Glomerular visceral epithelial cell (primary cell): Measurements from ENCODE around the gene GALNT14.

Experiments used
- DNase-seq: peaks from one replicate; pipeline ENCODE4 v3.0.0-alpha.2; 2016; ENCODE audit errors: extremely low spot score

GALNT14 gene

DNA sequence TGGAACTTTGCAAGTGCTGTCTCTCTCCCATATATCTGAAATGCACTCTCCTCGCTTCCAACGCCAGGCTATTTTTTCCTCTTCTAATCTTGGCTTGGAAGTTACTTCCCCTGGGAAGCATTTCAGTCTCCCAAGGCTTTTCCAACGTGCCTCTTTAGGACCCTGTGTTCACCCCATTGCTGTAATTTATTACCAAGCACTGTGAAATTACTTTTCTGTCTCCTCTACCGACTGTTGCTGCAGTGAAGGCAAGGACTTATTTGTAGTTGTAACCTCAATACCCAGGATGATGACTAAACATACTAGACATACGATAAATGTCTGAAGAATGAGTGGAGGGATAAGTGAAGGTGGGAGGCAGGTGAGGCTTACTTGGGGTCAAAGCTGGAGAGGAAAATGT lies 163.7 kb downstream of the GALNT14 start:
- no peak for DNase-seq

DNA sequence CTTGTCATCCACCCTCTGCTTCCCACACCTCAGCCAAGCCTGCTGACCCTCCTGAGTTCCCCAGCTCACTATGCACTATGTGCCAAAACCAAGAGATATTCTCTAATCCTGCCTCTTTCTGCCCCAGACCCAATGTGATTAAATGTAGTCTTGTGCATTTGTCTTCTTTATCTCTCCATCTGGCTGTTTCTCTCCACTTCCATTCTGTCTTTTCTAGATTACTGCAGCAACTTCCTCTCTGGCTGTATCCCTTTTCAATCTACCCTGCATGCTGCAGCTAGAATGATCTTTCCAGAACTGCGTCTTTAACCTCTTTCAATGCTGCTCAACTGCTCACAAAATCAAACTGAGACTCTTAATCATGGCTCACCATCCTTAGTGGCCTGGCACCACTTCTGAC lies 164.1 kb downstream of the GALNT14 start:
- no peak for DNase-seq

DNA sequence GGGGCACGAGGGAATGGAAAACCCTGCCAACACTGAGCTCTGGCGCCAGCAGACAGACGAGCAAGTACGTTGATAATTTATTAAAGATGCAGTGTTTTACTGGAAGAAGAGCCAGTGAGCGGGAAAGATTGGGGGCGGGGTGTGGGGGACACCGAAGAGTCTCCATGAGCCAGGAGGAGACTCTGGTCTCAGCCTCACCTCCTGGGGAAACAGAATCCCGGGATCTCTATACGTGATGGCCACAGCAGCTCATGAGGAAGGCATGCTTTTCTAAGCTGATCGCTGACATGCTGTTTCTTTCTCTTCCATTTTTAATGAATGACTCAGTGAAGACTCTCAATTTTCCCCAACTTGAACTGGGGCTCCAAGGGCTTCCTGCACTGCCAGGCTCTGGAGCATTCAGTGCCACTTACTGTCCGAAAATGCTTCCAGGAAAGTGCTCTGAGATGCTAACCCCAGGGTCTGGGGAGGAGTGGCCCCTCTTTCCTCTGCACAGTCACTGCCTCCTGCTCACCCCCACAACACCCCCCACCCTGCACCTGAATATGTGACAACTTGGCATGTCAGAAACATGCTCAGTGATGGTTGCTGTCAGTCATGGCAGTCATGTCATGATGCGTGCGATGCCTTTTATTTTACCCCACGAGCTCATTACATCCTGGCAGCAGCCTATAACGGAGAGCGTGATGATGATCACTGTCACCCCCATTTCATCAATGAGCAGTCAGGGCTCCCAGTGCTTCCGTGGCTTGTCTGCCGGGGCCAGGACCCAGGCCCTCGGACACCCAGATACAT lies 166.8 kb downstream of the GALNT14 start:
- no peak for DNase-seq

- DNase-seq, result no peak
Observed at GRCh38 chr2:30968660-30969397, 169.4 kb downstream of the GALNT14 start.

DNA sequence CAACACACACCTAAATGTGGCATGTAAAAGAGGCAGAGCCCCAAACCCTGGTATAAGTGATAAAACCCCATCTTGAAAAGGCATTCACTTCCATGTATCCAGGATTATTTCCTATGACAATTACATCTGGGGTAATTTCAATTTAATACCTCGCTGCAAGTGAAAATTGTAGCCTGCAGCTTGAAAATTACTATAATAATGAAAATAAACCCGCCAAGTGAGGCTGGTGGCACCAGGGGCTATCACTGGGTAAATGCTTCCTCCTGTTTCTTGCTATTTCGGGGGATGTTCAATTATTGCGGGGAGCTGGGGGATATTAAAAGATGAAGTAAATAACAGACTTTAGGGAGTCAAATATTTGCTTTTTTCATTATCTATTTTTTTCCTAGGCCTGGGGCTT lies 171.5 kb downstream of the GALNT14 start:
- DNase-seq, result no peak

DNA sequence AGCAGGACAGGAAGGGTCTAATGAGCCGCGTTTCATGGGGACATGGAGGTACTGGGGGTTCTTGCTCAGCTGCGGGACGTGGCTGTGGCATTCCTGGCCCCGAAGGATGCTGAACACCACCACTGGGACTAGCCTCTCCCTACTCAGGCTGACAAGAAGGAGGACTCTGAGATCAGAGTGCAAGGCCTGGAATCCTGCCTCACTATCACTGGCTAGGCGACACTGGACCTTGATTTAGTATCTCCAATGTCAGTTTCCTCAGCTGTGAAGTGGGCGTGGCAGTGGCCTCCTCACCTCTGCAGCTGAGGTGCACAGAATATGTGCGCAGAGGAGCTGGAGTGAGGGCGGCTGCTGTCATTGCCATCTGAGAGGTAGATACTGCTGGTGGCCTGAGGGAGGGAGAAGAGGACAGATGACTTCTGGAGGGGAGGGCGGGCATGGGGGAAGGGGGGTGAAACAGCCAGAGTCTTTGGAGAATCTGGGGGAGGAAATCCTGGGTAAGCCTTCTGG lies 173.2 kb downstream of the GALNT14 start:
- no peak for DNase-seq

GRCh38 chr2:30964334-30965005 lies 173.8 kb downstream of the GALNT14 start:
- DNase-seq, result no peak

GRCh38 chr2:30963184-30963583 lies 175.1 kb downstream of the GALNT14 start:
- DNase-seq, result no peak

GRCh38 chr2:30960213-30960612 lies 178.0 kb downstream of the GALNT14 start:
- no peak for DNase-seq

GRCh38 chr2:30959653-30960052 lies 178.6 kb downstream of the GALNT14 start:
- no peak for DNase-seq

DNA sequence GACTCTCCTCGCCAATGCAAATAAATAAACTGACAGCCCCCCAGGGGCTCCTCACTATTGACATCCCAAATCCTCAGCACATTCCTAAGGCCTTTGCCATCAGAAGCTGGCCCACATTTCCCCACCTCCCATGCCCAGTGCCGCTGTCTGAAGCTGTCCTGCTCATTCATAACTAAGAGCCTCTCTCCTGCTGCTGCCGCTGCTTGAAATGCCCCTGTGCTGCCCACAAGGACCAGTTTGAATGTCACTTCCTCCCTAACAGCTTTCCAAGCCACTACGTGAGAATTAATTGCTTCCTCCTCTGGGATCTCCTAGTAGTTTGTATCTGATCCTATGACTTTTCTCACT lies 179.3 kb downstream of the GALNT14 start:
- DNase-seq, result no peak

DNA sequence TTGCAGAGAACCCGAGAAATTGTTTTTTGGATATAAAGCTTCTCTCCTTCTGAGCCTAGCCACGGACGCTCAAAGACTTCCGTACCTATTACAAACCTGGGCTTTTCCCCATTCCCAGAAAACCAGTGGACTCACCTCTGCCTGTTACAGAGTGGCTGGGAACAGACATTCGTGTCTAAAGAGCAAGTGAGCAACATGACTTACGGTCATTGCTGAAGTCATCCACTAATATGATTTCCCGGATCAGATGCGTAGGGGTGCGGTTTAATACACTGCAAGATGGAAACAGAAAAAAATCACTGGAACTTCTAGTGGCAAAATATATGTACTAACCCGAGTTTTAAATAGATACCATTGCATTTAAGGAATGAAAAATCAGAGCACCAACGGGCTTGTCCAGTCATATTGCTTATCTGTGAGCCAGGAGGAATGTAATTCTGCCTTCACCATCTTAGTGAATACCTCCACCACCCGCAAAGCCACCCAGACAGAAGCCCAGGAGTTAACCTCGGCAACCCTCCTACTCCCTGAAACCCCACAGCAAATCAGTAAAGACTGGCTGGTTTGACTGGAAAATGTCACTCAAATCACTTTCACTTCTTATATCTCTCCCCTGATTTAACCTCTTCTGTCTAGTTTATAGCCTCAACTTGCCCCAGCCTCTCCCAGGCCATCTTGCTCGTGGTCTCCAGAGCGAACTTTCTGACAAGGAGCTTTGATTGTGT lies 179.9 kb downstream of the GALNT14 start:
- DNase-seq, result no peak

GRCh38 chr2:30957591-30957990 lies 180.6 kb downstream of the GALNT14 start:
- DNase-seq, result no peak

DNA sequence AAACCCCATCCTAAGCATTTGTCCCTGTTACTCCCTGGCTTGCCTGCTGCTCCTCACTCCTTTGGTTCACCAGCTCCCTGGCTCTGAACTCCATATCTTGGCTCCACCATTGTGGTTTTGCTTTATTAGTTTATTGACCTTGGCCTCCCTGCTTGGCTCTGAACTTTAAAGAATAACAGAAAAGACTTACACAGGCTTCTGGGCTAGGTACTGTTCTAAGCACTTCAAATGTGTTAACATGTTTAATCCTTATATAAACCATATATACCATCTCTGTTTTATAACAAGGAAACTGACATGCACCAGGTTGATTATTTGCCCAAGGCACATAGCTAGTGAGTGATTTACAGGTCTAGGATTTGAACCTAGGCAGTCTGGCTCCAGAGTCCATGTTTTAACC lies 181.2 kb downstream of the GALNT14 start:
- no peak for DNase-seq

DNA sequence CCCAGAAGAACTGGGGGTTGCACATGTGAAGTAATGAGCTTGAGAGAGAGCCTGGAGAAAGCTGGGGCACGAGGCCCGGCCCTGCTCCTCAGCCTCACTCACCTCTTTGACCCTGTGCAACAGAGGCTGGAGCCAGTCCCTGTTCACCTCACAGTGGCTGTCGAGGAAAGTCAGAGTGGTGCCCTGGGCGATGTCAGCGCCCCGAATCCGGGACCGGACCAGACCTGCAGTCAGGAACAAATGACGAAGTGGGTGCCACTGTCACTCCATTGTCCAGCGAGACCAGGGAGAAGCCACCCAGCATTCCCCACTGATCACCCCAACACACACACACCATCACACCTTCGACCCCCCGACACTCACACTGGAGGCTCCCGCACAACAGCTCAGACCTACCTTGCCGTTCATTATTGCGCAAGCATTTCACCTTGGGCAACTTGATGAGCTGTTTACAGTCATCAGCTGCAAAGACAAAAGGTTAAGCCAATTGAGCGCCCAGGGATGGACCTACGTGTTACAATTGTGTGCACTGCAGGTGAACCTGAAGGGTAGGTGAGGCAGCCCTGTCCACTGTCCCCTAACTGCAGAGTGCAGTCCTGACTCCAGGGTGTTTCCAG lies 182.6 kb downstream of the GALNT14 start:
- DNase-seq, result no peak

DNA sequence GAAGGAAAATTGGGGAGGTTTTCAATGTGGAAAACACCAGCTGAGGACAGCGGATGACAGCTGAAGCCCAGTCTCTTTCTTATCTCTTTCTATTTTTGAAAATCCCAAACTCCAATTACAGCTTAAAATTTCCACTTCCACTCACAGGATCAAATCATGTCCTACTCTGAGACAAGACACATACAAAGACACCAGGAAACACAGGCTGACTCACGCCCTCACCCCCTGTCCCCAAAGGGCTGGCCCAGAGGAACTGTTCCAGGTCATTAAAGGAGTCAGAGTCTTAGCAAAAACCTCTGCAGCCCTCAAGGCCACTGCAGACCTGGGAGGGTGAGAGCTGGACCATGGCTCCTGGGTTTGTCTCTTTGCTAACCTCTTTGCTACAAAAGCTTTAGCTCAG lies 187.9 kb downstream of the GALNT14 start:
- no peak for DNase-seq

DNA sequence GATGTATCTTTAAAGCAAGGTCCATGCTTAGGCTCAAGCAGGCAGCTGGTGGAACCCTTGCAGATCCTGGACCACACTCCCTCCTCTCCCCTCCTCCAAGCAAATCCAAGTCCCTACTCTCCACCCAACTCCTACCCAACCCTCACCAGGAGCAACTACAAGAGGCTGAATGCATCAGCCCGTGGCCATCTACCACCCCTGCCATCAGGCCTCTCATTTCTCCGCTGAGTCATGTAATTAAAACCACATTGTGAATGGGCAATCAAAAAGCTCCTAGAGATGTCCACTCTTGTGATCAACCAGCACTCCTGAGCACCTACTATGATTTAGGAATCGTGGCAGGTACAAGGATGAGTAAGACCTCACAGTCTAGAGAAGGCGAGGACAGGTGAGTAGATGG lies 188.8 kb downstream of the GALNT14 start:
- no peak for DNase-seq

DNA sequence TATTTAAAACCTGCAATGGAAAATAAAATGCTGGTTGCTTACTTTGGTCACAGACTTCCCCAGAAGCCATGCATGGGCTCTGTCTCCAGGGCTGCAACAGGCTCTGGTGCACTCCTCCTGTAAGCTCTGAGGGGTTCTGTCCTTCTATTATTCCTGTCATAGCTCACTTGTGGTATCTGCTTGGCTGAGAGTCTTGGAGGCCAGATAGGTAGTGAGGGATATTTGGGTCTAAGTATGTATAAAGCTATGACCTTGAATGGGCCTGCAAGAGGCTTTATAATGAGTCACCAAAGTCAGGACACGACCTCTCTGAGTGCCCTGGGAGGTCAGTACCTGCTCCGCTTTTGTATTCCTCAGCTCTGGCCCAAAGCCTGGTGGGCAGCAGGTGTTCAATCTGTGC lies 189.4 kb downstream of the GALNT14 start:
- DNase-seq, result no peak

- peak; percentile 6 for DNase-seq
Observed at GRCh38 chr2:30948130-30948529, 190.1 kb downstream of the GALNT14 start.

- no peak for DNase-seq
Observed at GRCh38 chr2:30947686-30948085, 190.6 kb downstream of the GALNT14 start.

GRCh38 chr2:30942419-30942818 lies 195.8 kb downstream of the GALNT14 start:
- no peak for DNase-seq

- DNase-seq, result no peak
Observed at GRCh38 chr2:30940839-30941238, 197.4 kb downstream of the GALNT14 start.
